HCT116 (cell line): Measurements from ENCODE around the gene LRRC15. TPM values are rescaled to one million over a fixed set of nuclear protein-coding genes. Genes with fewer than 3 reads are reported as not detected.

Source experiments
- ATAC-seq: fragments of 200-7000 bp; cut with Tn5 transposase; 2 replicates; pipeline ENCODE4 v1.9.1; 2020; ENCODE audit warnings: mild to moderate bottlenecking, moderate library complexity
- BruUV-seq: library from RNA; stranded (reverse); fragments of 400-500 nt; replicated peaks from 2 replicates; lab custom pipeline; 2021; lab: Mats Ljungman, UMichigan
- CTCF ChIA-PET: fragments of 300-600 bp; sonication (Branson Sonifier 250); formaldehyde crosslinking; loops from one replicate; lab custom pipeline; 2021; ENCODE audit warnings: antibody characterized with exemption; lab: Charles Lee
- POLR2A ChIA-PET: fragments of 300-600, 350-600 bp; sonication (Branson Sonifier 250); formaldehyde crosslinking; loops from one replicate; lab custom pipeline; 2021; ENCODE audit warnings: antibody characterized with exemption; lab: Charles Lee
- RAD21 ChIA-PET, 2 experiments: fragments of 300-600 bp; sonication (Branson Sonifier 250); formaldehyde crosslinking; loops; one replicate each; lab custom pipeline; 2023; ENCODE audit warnings: low total read pairs in 2 of 2; ENCODE audit not compliant: uncharacterized antibody in 2 of 2, unreplicated experiment in 2 of 2, low non-redundant PET in 1 of 2; lab: Charles Lee
- DNase-seq: peaks from one replicate; pipeline ENCODE4 v3.0.0-alpha.2; 2010; ENCODE audit warnings: low read depth, low spot score
- H2AFZ ChIP-seq: fragments of 200-600 bp; shearing (Covaris generic), sonication (generic); 2 replicates; pipeline ENCODE4 v1.6.1; 2017; ENCODE audit warnings: low read depth, mixed run types, mixed read lengths, antibody characterized with exemption, low read length; ENCODE audit not compliant: poor library complexity, severe bottlenecking
- H3K27ac ChIP-seq: 2 replicates; pipeline ENCODE4 v1.5.1; 2012; ENCODE audit warnings: low read depth, low read length
- H3K27me3 ChIP-seq: fragments of 200-600 bp; sonication (generic); 2 replicates; pipeline ENCODE4 v1.6.1; 2016; ENCODE audit warnings: mixed run types, low read length, mixed read lengths; ENCODE audit not compliant: insufficient read depth
- H3K36me3 ChIP-seq, 2 experiments: fragments of 200-500 bp in 1 of 2; fragments of 200-600 bp in 1 of 2; sonication (Bioruptor generic) in 1 of 2; sonication (generic) in 1 of 2; 2 replicates each; pipeline versions ENCODE4 v1.5.1 to v1.6.1; 2014 to 2016; ENCODE audit warnings: low read length in 2 of 2, inconsistent platforms in 1 of 2, mixed read lengths in 1 of 2, mixed run types in 1 of 2; ENCODE audit not compliant: insufficient read depth in 2 of 2, control insufficient read depth in 1 of 2
- H3K4me1 ChIP-seq, 2 experiments: fragments of 200-600 bp in 1 of 2; sonication (generic) in 1 of 2; 2 replicates each; pipeline versions ENCODE4 v1.5.1 to v1.6.1; 2012 to 2017; ENCODE audit warnings: low read length in 2 of 2, inconsistent platforms in 1 of 2, mild to moderate bottlenecking in 1 of 2, mixed read lengths in 1 of 2, mixed run types in 1 of 2, moderate library complexity in 1 of 2; ENCODE audit not compliant: insufficient read depth in 2 of 2, control insufficient read depth in 1 of 2
- H3K4me2 ChIP-seq: fragments of 200-600 bp; sonication (generic); 2 replicates; pipeline ENCODE4 v1.6.1; 2017; ENCODE audit warnings: mixed run types, low read length, mixed read lengths
- H3K4me3 ChIP-seq, 2 experiments: fragments of 200-600 bp in 1 of 2; sonication (generic) in 1 of 2; replicated peaks in 1 of 2; 2 replicates each; pipeline ENCODE4 v1.5.1; 2011 to 2016; ENCODE audit warnings: low read length in 2 of 2, control low read depth in 1 of 2, low read depth in 1 of 2, mild to moderate bottlenecking in 1 of 2, mixed read lengths in 1 of 2, mixed run types in 1 of 2
- H3K79me2 ChIP-seq: fragments of 200-600 bp; sonication (generic); 2 replicates; pipeline ENCODE4 v1.6.1; 2017; ENCODE audit warnings: mild to moderate bottlenecking, mixed run types, low read length, moderate library complexity, mixed read lengths; ENCODE audit not compliant: insufficient read depth
- H3K9ac ChIP-seq: fragments of 200-600 bp; sonication (generic); 2 replicates; pipeline ENCODE4 v1.6.1; 2016; ENCODE audit warnings: low read length, mixed read lengths
- H3K9me2 ChIP-seq: fragments of 200-600 bp; sonication (generic), shearing (Covaris generic); 2 replicates; pipeline ENCODE4 v1.6.1; 2017; ENCODE audit warnings: mixed run types, mild to moderate bottlenecking, moderate library complexity; ENCODE audit not compliant: insufficient read depth
- H3K9me3 ChIP-seq, 2 experiments: fragments of 200-500 bp in 1 of 2; fragments of 200-600 bp in 1 of 2; sonication (Bioruptor generic) in 1 of 2; sonication (generic) in 1 of 2; 2 replicates each; pipeline ENCODE4 v1.6.1; 2014 to 2017; ENCODE audit warnings: low read length in 2 of 2, mixed read lengths in 2 of 2, inconsistent platforms in 1 of 2, low read depth in 1 of 2, mild to moderate bottlenecking in 1 of 2, mixed run types in 1 of 2, moderate library complexity in 1 of 2; ENCODE audit not compliant: control insufficient read depth in 1 of 2, insufficient read depth in 1 of 2
- H4K20me1 ChIP-seq: fragments of 200-600 bp; sonication (generic), shearing (Covaris generic); 2 replicates; pipeline ENCODE4 v1.6.1; 2017; ENCODE audit warnings: mixed run types, mild to moderate bottlenecking, moderate library complexity; ENCODE audit not compliant: insufficient read depth
- CEBPB ChIP-seq: IDR thresholded peaks from 2 replicates; pipeline ENCODE4 v1.6.1; 2012; ENCODE audit warnings: low read depth
- ELF1 ChIP-seq: IDR thresholded peaks from 2 replicates; pipeline ENCODE4 v1.6.1; 2012; ENCODE audit warnings: low read depth, borderline replicate concordance
- EZH2 ChIP-seq: fragments of 200-600 bp; sonication (generic); IDR thresholded peaks from 2 replicates; pipeline ENCODE4 v1.6.1; 2017; ENCODE audit warnings: antibody characterized with exemption, mixed run types
- FOSL1 ChIP-seq: IDR thresholded peaks from 2 replicates; pipeline ENCODE4 v1.6.1; 2012; ENCODE audit warnings: low read depth
- JUND ChIP-seq: IDR thresholded peaks from 2 replicates; pipeline ENCODE4 v1.6.1; 2012
- POLR2A ChIP-seq: IDR thresholded peaks from 2 replicates; pipeline ENCODE4 v1.7.0; 2011; ENCODE audit warnings: borderline replicate concordance; ENCODE audit not compliant: insufficient read depth, insufficient read length; ENCODE audit errors: extremely low read depth
- POLR2AphosphoS5 ChIP-seq: IDR thresholded peaks from 2 replicates; pipeline ENCODE4 v1.6.1; 2011; ENCODE audit warnings: mild to moderate bottlenecking, low read depth, low read length, moderate library complexity
- RAD21 ChIP-seq: IDR thresholded peaks from 2 replicates; pipeline ENCODE4 v1.6.1; 2012; ENCODE audit warnings: low read depth, mild to moderate bottlenecking
- SIN3A ChIP-seq: IDR thresholded peaks from 2 replicates; pipeline ENCODE4 v1.6.1; 2012; ENCODE audit warnings: low read depth
- SP1 ChIP-seq: IDR thresholded peaks from 2 replicates; pipeline ENCODE4 v1.6.1; 2012; ENCODE audit warnings: low read depth
- SRF ChIP-seq: IDR thresholded peaks from 2 replicates; pipeline ENCODE4 v1.6.1; 2012; ENCODE audit warnings: low read depth
- TCF7L2 ChIP-seq: IDR thresholded peaks from 2 replicates; pipeline ENCODE4 v1.7.0; 2011; ENCODE audit warnings: borderline replicate concordance, inconsistent platforms; ENCODE audit not compliant: insufficient read depth, insufficient read length; ENCODE audit errors: extremely low read depth
- ZFX ChIP-seq: fragments of 450-650 bp; IDR thresholded peaks from 2 replicates; pipeline ENCODE4 v1.6.1; 2017
- ZNF274 ChIP-seq: fragments of 200-500 bp; sonication (Bioruptor generic); IDR thresholded peaks from 2 replicates; pipeline ENCODE4 v1.6.1; 2014; ENCODE audit warnings: mild to moderate bottlenecking, low read depth, low read length, inconsistent platforms
- intact Hi-C: fragments of 100-400 bp; cut with micrococcal nuclease; formaldehyde crosslinking; loops from 2 replicates; pipeline ENCODE4 v1.10.0; 2022
- total RNA-seq: library from RNA; stranded (reverse); gene quantifications from one replicate; pipeline ENCODE4 v1.2.1, GENCODE V29; 2021; ENCODE audit not compliant: unreplicated experiment
- TF ChIP-seq, protein P1 (sequence below): IDR thresholded peaks from 2 replicates; pipeline ENCODE4 v1.6.1; 2011; ENCODE audit warnings: mild to moderate bottlenecking, low read length, moderate library complexity; ENCODE audit not compliant: insufficient replicate concordance; ENCODE audit errors: extremely low read depth
- TF ChIP-seq, protein P2 (sequence below): IDR thresholded peaks from 2 replicates; pipeline ENCODE4 v1.6.1; 2012
- TF ChIP-seq, protein P3 (sequence below): IDR thresholded peaks from 2 replicates; pipeline ENCODE4 v1.6.1; 2012; ENCODE audit warnings: low read depth
- TF ChIP-seq, protein P4 (sequence below), 3 experiments: fragments of 200-600 bp in 1 of 3; sonication (generic) in 1 of 3; IDR thresholded peaks in 2 of 3; conservative IDR thresholded peaks in 1 of 3; 2 replicates each; pipeline ENCODE4 v1.5.1; 2012 to 2017; ENCODE audit warnings: low read depth in 2 of 3, low read length in 2 of 3, antibody characterized with exemption in 1 of 3, borderline replicate concordance in 1 of 3, control low read depth in 1 of 3, mild to moderate bottlenecking in 1 of 3, mixed read lengths in 1 of 3, mixed run types in 1 of 3, moderate library complexity in 1 of 3; ENCODE audit not compliant: insufficient read depth in 1 of 3

The LRRC15 gene
- total RNA-seq, 1 experiment from 2014 or later: not detected

DNA sequence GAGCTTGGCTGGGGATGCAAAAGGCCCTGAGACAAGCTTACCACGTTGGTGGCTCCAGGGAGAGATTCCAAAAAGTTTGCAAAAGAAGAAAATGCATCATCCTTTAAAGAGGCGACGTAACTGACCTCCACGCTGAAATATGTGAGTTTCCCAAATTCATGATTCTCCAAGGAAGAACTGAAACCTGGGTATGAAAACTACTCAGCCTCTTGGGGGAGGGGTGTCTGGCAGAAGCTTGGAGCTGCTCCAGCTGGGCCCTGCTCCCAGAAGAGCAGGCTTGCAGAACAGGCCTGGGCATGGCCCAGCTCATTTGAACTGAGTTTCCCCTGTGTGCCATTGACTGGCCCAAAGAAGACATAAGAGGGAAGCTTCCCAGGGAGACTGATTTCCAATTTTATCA is 39.0 kb downstream of the LRRC15 start:
- DNase-seq: no peak
- peaks cover 0 to 13% of the 10 kb centered on the region in 2 experiments; a peak in 1 of 4 replicates for H3K9me3 ChIP-seq
- H3K4me3 ChIP-seq: no peak overlapping the region
- CTCF ChIA-PET: interaction anchor here (1.9 kb wide), 1 partner anchor 13 kb away, joined by 14 read pairs; no protein-coding TSS in a partner anchor
- no peak overlapping the region; the same call in 1 of the 2 replicates for H3K4me2 ChIP-seq
- H4K20me1 ChIP-seq: no peaks in the 10 kb centered on the region
- intact Hi-C loops: loop anchor here (5.0 to 10.0 kb wide), 4 partner anchors 242 to 1184 kb away; partner anchors contain the start of gene LSG1
- ATAC-seq: no peak
- peaks cover 19 to 62% of the 10 kb centered on the region in 2 experiments; a peak in 3 of 4 replicates for H3K4me1 ChIP-seq
- POLR2A ChIA-PET: no interaction called here
- no peaks in the 10 kb centered on the region for H3K9me2 ChIP-seq
- RAD21 ChIA-PET: no interaction called here
- H3K27me3 ChIP-seq: no peaks in the 10 kb centered on the region
- BruUV-seq: no TSS peak
- no peak overlapping the region for H3K9ac ChIP-seq
- TF ChIP-seq POLR2A (no peak), CEBPB (no peak), JUND (no peak), FOSL1 (no peak), SIN3A (no peak), SRF (no peak), ELF1 (no peak), POLR2AphosphoS5 (no peak), SP1 (no peak), TCF7L2 (no peak), ZNF274 (no peak), ZFX (no peak), RAD21 (no peak), EZH2 (no peak)
- TF ChIP-seq, protein P1, sequence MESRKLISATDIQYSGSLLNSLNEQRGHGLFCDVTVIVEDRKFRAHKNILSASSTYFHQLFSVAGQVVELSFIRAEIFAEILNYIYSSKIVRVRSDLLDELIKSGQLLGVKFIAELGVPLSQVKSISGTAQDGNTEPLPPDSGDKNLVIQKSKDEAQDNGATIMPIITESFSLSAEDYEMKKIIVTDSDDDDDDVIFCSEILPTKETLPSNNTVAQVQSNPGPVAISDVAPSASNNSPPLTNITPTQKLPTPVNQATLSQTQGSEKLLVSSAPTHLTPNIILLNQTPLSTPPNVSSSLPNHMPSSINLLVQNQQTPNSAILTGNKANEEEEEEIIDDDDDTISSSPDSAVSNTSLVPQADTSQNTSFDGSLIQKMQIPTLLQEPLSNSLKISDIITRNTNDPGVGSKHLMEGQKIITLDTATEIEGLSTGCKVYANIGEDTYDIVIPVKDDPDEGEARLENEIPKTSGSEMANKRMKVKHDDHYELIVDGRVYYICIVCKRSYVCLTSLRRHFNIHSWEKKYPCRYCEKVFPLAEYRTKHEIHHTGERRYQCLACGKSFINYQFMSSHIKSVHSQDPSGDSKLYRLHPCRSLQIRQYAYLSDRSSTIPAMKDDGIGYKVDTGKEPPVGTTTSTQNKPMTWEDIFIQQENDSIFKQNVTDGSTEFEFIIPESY: no peak
- TF ChIP-seq, protein P2, sequence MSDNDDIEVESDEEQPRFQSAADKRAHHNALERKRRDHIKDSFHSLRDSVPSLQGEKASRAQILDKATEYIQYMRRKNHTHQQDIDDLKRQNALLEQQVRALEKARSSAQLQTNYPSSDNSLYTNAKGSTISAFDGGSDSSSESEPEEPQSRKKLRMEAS: no peak
- TF ChIP-seq, protein P3, sequence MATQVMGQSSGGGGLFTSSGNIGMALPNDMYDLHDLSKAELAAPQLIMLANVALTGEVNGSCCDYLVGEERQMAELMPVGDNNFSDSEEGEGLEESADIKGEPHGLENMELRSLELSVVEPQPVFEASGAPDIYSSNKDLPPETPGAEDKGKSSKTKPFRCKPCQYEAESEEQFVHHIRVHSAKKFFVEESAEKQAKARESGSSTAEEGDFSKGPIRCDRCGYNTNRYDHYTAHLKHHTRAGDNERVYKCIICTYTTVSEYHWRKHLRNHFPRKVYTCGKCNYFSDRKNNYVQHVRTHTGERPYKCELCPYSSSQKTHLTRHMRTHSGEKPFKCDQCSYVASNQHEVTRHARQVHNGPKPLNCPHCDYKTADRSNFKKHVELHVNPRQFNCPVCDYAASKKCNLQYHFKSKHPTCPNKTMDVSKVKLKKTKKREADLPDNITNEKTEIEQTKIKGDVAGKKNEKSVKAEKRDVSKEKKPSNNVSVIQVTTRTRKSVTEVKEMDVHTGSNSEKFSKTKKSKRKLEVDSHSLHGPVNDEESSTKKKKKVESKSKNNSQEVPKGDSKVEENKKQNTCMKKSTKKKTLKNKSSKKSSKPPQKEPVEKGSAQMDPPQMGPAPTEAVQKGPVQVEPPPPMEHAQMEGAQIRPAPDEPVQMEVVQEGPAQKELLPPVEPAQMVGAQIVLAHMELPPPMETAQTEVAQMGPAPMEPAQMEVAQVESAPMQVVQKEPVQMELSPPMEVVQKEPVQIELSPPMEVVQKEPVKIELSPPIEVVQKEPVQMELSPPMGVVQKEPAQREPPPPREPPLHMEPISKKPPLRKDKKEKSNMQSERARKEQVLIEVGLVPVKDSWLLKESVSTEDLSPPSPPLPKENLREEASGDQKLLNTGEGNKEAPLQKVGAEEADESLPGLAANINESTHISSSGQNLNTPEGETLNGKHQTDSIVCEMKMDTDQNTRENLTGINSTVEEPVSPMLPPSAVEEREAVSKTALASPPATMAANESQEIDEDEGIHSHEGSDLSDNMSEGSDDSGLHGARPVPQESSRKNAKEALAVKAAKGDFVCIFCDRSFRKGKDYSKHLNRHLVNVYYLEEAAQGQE: no peak
- TF ChIP-seq, protein P4, sequence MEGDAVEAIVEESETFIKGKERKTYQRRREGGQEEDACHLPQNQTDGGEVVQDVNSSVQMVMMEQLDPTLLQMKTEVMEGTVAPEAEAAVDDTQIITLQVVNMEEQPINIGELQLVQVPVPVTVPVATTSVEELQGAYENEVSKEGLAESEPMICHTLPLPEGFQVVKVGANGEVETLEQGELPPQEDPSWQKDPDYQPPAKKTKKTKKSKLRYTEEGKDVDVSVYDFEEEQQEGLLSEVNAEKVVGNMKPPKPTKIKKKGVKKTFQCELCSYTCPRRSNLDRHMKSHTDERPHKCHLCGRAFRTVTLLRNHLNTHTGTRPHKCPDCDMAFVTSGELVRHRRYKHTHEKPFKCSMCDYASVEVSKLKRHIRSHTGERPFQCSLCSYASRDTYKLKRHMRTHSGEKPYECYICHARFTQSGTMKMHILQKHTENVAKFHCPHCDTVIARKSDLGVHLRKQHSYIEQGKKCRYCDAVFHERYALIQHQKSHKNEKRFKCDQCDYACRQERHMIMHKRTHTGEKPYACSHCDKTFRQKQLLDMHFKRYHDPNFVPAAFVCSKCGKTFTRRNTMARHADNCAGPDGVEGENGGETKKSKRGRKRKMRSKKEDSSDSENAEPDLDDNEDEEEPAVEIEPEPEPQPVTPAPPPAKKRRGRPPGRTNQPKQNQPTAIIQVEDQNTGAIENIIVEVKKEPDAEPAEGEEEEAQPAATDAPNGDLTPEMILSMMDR (IDR thresholded peaks at IDR 0.05 in 2 of 3, conservative IDR thresholded peaks at IDR 0.05 in 1 of 3; ENCODE audit: borderline replicate concordance in 1 of 3, insufficient read depth in 1 of 3, low read depth in 2 of 3, low read length in 2 of 3): no peak
- no peak overlapping the region for H3K27ac ChIP-seq
- no peak overlapping the region for H2AFZ ChIP-seq
- no peaks in the 10 kb centered on the region for H3K79me2 ChIP-seq
- no peaks in the 10 kb centered on the region for H3K36me3 ChIP-seq
